ENCODE data around the gene PROK1. TPM values are rescaled to one million over a fixed set of nuclear protein-coding genes. Genes with fewer than 3 reads are reported as not detected.

The PROK1 gene
- total and polyA plus RNA-seq, 2 donors = 0.19 to 0.50 TPM

GRCh38 chr1:110494522-110495406, 43.8 kb downstream of the PROK1 start:
- 63% methylated on average over 21 of the region's 21 CpGs for WGBS
- peaks cover 3 to 31% of the 10 kb centered on the region in 2 donors for H3K4me1 ChIP-seq (ENCODE audit: control insufficient read depth in 2 of 2, insufficient read depth in 2 of 2, low read length in 2 of 2)
- no peak overlapping the region for H3K27ac ChIP-seq (ENCODE audit: low read depth in 1 of 2, low read length in 1 of 2)
- H3K9me3 ChIP-seq (ENCODE audit: control insufficient read depth in 2 of 2, insufficient read depth in 1 of 2, low read length in 1 of 2) = no peaks in the 10 kb centered on the region
- DNase-seq (ENCODE audit: low read depth in 6 of 9, low spot score in 9 of 9) = no peak
- H3K27me3 ChIP-seq (ENCODE audit: control insufficient read depth in 2 of 2, insufficient read depth in 1 of 2, low read length in 1 of 2) = no peaks in the 10 kb centered on the region
- H3K4me3 ChIP-seq (ENCODE audit: low read length in 2 of 2) = no peak overlapping the region
- no peaks in the 10 kb centered on the region for H3K36me3 ChIP-seq (ENCODE audit: control insufficient read depth in 2 of 2, insufficient read depth in 2 of 2, low read length in 1 of 2)

- peak; percentile 48 to 91 (median 80) for DNase-seq (ENCODE audit: low read depth in 6 of 9, low spot score in 9 of 9)
- Histone ChIP-seq H3K27ac (ENCODE audit: low read depth in 1 of 2, low read length in 1 of 2) (no peak overlapping the region), H3K4me1 (ENCODE audit: control insufficient read depth in 2 of 2, insufficient read depth in 2 of 2, low read length in 2 of 2) (peaks cover 0 to 18% of the 10 kb centered on the region in 2 donors), H3K27me3 (ENCODE audit: control insufficient read depth in 2 of 2, insufficient read depth in 1 of 2, low read length in 1 of 2) (no peaks in the 10 kb centered on the region), H3K36me3 (ENCODE audit: control insufficient read depth in 2 of 2, insufficient read depth in 2 of 2, low read length in 1 of 2) (no peaks in the 10 kb centered on the region), H3K9me3 (ENCODE audit: control insufficient read depth in 2 of 2, insufficient read depth in 1 of 2, low read length in 1 of 2) (no peaks in the 10 kb centered on the region), H3K4me3 (ENCODE audit: low read length in 2 of 2) (no peak overlapping the region)
- WGBS = 29% methylated on average over 8 of the region's 8 CpGs
Measured at GRCh38 chr1:110495926-110496600, 45.1 kb downstream of the PROK1 start.

- Histone ChIP-seq H3K27ac (ENCODE audit: low read depth in 1 of 2, low read length in 1 of 2) (no peak overlapping the region), H3K36me3 (ENCODE audit: control insufficient read depth in 2 of 2, insufficient read depth in 2 of 2, low read length in 1 of 2) (no peaks in the 10 kb centered on the region), H3K4me3 (ENCODE audit: low read length in 2 of 2) (no peak overlapping the region), H3K4me1 (ENCODE audit: control insufficient read depth in 2 of 2, insufficient read depth in 2 of 2, low read length in 2 of 2) (peaks cover 0 to 10% of the 10 kb centered on the region in 2 donors), H3K27me3 (ENCODE audit: control insufficient read depth in 2 of 2, insufficient read depth in 1 of 2, low read length in 1 of 2) (peaks cover 0 to 2% of the 10 kb centered on the region in 2 donors), H3K9me3 (ENCODE audit: control insufficient read depth in 2 of 2, insufficient read depth in 1 of 2, low read length in 1 of 2) (no peaks in the 10 kb centered on the region)
- DNase-seq (ENCODE audit: low read depth in 6 of 9, low spot score in 9 of 9) = no peak
- 95% methylated on average over 6 of the region's 6 CpGs for WGBS
Measured at GRCh38 chr1:110498270-110498669, 47.3 kb downstream of the PROK1 start.

GRCh38 chr1:110501488-110502132, 50.7 kb downstream of the PROK1 start:
- no peak overlapping the region for H3K27ac ChIP-seq (ENCODE audit: low read depth in 1 of 2, low read length in 1 of 2)
- H3K4me1 ChIP-seq (ENCODE audit: control insufficient read depth in 2 of 2, insufficient read depth in 2 of 2, low read length in 2 of 2) = no peaks in the 10 kb centered on the region
- 88% methylated on average over 6 of the region's 6 CpGs for WGBS
- H3K9me3 ChIP-seq (ENCODE audit: control insufficient read depth in 2 of 2, insufficient read depth in 1 of 2, low read length in 1 of 2) = no peaks in the 10 kb centered on the region
- no peak overlapping the region for H3K4me3 ChIP-seq (ENCODE audit: low read length in 2 of 2)
- DNase-seq (ENCODE audit: low read depth in 6 of 9, low spot score in 9 of 9) = no peak
- no peaks in the 10 kb centered on the region for H3K36me3 ChIP-seq (ENCODE audit: control insufficient read depth in 2 of 2, insufficient read depth in 2 of 2, low read length in 1 of 2)
- peaks cover 2 to 7% of the 10 kb centered on the region in 2 donors for H3K27me3 ChIP-seq (ENCODE audit: control insufficient read depth in 2 of 2, insufficient read depth in 1 of 2, low read length in 1 of 2)

DNA sequence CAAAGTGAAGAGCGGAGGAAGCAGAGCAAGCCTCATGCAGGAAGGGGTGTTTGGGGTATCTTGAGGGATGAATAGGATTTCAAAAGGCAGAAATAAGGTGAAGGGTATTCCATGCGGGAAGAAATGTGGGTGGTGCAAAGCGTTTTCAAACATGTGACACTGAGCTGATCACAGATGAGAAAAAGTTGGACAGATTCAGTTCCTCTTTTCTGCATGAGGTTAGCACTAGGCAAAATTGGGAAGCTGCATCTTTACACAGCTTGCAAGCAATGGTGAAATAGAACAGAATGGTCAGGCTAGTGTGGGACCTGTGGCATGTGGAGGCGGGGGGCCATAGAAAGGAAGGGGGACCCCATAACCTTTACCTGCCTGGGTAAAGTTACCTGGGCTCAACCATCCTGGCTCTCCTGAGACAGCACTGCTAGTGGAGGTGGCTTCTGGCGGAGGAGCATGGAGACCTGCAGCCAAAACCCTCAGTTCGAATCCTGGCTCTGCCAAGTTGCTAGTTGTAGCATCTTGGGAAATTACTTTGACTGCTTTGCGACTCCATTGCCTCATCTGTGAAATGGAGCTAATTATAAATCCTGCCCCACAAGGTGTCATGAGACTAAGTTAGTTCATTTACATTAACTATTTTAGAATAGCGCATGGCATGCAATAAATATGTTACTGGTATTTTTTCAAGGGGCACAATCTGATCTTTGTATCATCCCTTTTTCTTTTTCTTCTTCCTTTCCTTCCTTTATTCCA, 51.6 kb downstream of the PROK1 start:
- DNase-seq (ENCODE audit: low read depth in 6 of 9, low spot score in 9 of 9) = no peak
- Histone ChIP-seq H3K9me3 (ENCODE audit: control insufficient read depth in 2 of 2, insufficient read depth in 1 of 2, low read length in 1 of 2) (no peaks in the 10 kb centered on the region), H3K36me3 (ENCODE audit: control insufficient read depth in 2 of 2, insufficient read depth in 2 of 2, low read length in 1 of 2) (no peaks in the 10 kb centered on the region), H3K27ac (ENCODE audit: low read depth in 1 of 2, low read length in 1 of 2) (no peak overlapping the region), H3K4me3 (ENCODE audit: low read length in 2 of 2) (no peak overlapping the region), H3K4me1 (ENCODE audit: control insufficient read depth in 2 of 2, insufficient read depth in 2 of 2, low read length in 2 of 2) (no peaks in the 10 kb centered on the region), H3K27me3 (ENCODE audit: control insufficient read depth in 2 of 2, insufficient read depth in 1 of 2, low read length in 1 of 2) (peaks cover 2 to 9% of the 10 kb centered on the region in 2 donors)
- WGBS = 64% methylated on average over 8 of the region's 8 CpGs

DNA sequence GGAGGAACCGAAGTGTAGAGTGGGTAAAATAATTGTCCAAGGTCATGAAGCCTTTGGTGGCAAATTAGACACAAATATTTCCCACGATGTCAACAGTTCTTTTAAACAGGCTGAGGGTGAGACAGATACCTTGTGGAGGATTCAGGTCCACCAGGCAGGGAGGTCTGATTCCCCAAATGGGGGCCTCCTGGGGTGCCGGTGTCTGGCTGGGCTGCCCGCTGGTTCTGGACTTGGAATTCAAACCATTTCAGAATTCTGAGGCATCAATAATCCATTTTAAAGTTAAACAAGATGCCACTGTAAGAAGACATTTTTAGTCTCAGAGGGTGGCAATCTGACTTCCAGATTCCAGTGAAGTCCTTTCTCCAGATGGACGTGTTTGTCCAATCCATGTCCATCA, 52.5 kb downstream of the PROK1 start:
- Histone ChIP-seq H3K9me3 (ENCODE audit: control insufficient read depth in 2 of 2, insufficient read depth in 1 of 2, low read length in 1 of 2) (no peaks in the 10 kb centered on the region), H3K27ac (ENCODE audit: low read depth in 1 of 2, low read length in 1 of 2) (no peak overlapping the region), H3K36me3 (ENCODE audit: control insufficient read depth in 2 of 2, insufficient read depth in 2 of 2, low read length in 1 of 2) (no peaks in the 10 kb centered on the region), H3K4me1 (ENCODE audit: control insufficient read depth in 2 of 2, insufficient read depth in 2 of 2, low read length in 2 of 2) (no peaks in the 10 kb centered on the region), H3K27me3 (ENCODE audit: control insufficient read depth in 2 of 2, insufficient read depth in 1 of 2, low read length in 1 of 2) (peaks cover 2 to 16% of the 10 kb centered on the region in 2 donors), H3K4me3 (ENCODE audit: low read length in 2 of 2) (no peak overlapping the region)
- DNase-seq (ENCODE audit: low read depth in 6 of 9, low spot score in 9 of 9) = no peak
- 98% methylated on average over 5 of the region's 5 CpGs for WGBS

DNA sequence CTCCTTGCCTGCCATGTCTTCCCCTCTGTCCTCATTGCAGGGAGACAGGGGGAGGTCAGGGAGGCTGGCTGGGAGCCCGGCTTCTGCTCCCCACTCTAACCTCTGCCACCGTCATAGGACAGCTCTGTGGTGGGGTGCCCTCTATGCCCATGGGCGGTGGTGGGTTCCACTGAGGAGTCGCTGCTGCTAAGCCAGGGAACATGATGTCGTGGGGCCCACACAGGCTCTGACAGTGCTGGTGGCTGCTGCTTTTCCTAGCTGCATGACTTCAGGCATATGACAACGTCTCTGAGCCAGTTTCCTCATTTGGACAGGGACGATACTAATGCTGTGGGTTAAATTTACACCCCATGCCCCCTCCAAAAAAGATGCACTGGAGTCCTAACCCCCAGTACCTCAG, 53.3 kb downstream of the PROK1 start:
- no peaks in the 10 kb centered on the region for H3K4me1 ChIP-seq (ENCODE audit: control insufficient read depth in 2 of 2, insufficient read depth in 2 of 2, low read length in 2 of 2)
- H3K4me3 ChIP-seq (ENCODE audit: low read length in 2 of 2) = no peak overlapping the region
- 88% methylated on average over 7 of the region's 7 CpGs for WGBS
- H3K9me3 ChIP-seq (ENCODE audit: control insufficient read depth in 2 of 2, insufficient read depth in 1 of 2, low read length in 1 of 2) = no peaks in the 10 kb centered on the region
- no peaks in the 10 kb centered on the region for H3K36me3 ChIP-seq (ENCODE audit: control insufficient read depth in 2 of 2, insufficient read depth in 2 of 2, low read length in 1 of 2)
- peaks cover 2 to 19% of the 10 kb centered on the region in 2 donors for H3K27me3 ChIP-seq (ENCODE audit: control insufficient read depth in 2 of 2, insufficient read depth in 1 of 2, low read length in 1 of 2)
- H3K27ac ChIP-seq (ENCODE audit: low read depth in 1 of 2, low read length in 1 of 2) = no peak overlapping the region
- DNase-seq (ENCODE audit: low read depth in 6 of 9, low spot score in 9 of 9) = no peak

DNA sequence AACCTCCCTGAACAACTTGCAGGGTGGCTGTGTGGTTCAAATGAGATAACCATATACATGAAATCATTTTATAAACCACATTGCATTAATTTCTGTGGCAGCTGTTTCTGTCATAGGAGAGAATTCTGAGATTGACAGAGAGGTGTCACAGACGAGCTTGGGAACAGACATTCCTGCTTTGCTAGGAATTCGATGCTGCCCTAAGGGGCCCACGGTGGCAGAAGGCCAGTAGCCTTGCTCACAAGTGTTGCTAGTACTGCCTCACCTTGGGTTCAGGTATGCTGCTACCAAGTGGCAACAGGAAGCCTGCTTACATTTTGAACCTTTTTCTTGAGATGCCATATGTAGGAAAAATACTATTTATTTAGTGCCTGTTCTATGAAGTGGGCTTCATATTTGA, 54.6 kb downstream of the PROK1 start:
- no peak overlapping the region for H3K27ac ChIP-seq (ENCODE audit: low read depth in 1 of 2, low read length in 1 of 2)
- no peaks in the 10 kb centered on the region for H3K36me3 ChIP-seq (ENCODE audit: control insufficient read depth in 2 of 2, insufficient read depth in 2 of 2, low read length in 1 of 2)
- H3K4me3 ChIP-seq (ENCODE audit: low read length in 2 of 2) = no peak overlapping the region
- no peaks in the 10 kb centered on the region for H3K4me1 ChIP-seq (ENCODE audit: control insufficient read depth in 2 of 2, insufficient read depth in 2 of 2, low read length in 2 of 2)
- H3K27me3 ChIP-seq (ENCODE audit: control insufficient read depth in 2 of 2, insufficient read depth in 1 of 2, low read length in 1 of 2) = peaks cover 2 to 19% of the 10 kb centered on the region in 2 donors
- no peaks in the 10 kb centered on the region for H3K9me3 ChIP-seq (ENCODE audit: control insufficient read depth in 2 of 2, insufficient read depth in 1 of 2, low read length in 1 of 2)
- DNase-seq (ENCODE audit: low read depth in 6 of 9, low spot score in 9 of 9) = no peak
- WGBS = 78% methylated on average over 3 of the region's 3 CpGs

Measured in thymus (tissue), 11 donors.